ENCODE data around the gene SNTN. TPM values are rescaled to one million over a fixed set of nuclear protein-coding genes. Genes with fewer than 3 reads are reported as not detected.

The SNTN gene
- not detected in 2 replicates for polyA plus RNA-seq (2011; rRNA removed)
- polyA minus RNA-seq (2011; rRNA and poly(A)+ RNA removed): not detected in 2 replicates

- ChIA-PET POLR2A (no interaction called here), CTCF (no interaction called here)
- Histone ChIP-seq H3K27ac (ENCODE audit: low read depth, low read length) (no peak within 1 kb of the TSS), H3K9me3 (ENCODE audit: control insufficient read depth, insufficient read depth, low read length) (no peaks in the 10 kb centered on the region), H3K4me3 (ENCODE audit: low read depth, low read length) (no peak within 1 kb of the TSS), H3K27me3 (ENCODE audit: control insufficient read depth, insufficient read depth, low read length) (no peaks in the 10 kb centered on the region)
- no peak for TF ChIP-seq CTCF (IDR thresholded peaks at IDR 0.05; ENCODE audit: low read depth, low read length)
- no peak for DNase-seq (ENCODE audit: low read depth, low spot score)
These were observed at the start of gene SNTN for GRCh38 chr3:63652066-63652725. Gene SNTN (plus strand): TSS chr3:63652675. CDS start chr3:63652688, 13 bp downstream.

- ChIA-PET CTCF (no interaction called here), POLR2A (no interaction called here)
- H3K4me3 ChIP-seq (ENCODE audit: low read depth, low read length): no peak overlapping the region
These were observed 44.8 kb upstream of the SNTN start for GRCh38 chr3:63607716-63608115.

GRCh38 chr3:63609408-63609807 lies 43.1 kb upstream of the SNTN start:
- TF ChIP-seq CTCF (IDR thresholded peaks at IDR 0.05; ENCODE audit: low read depth, low read length): no peak
- Histone ChIP-seq H3K9me3 (ENCODE audit: control insufficient read depth, insufficient read depth, low read length) (no peaks in the 10 kb centered on the region), H3K27ac (ENCODE audit: low read depth, low read length) (no peak overlapping the region), H3K4me3 (ENCODE audit: low read depth, low read length) (no peak overlapping the region), H3K27me3 (ENCODE audit: control insufficient read depth, insufficient read depth, low read length) (no peaks in the 10 kb centered on the region)
- POLR2A ChIA-PET: no interaction called here
- no peak for DNase-seq (ENCODE audit: low read depth, low spot score)
- CTCF ChIA-PET: no interaction called here

More at GRCh38 chr3:63607716-63608115, 44.8 kb upstream of the SNTN start:
- no peak for TF ChIP-seq CTCF (IDR thresholded peaks at IDR 0.05; ENCODE audit: low read depth, low read length)
- no peaks in the 10 kb centered on the region for H3K27me3 ChIP-seq (ENCODE audit: control insufficient read depth, insufficient read depth, low read length)
- DNase-seq (ENCODE audit: low read depth, low spot score): no peak
- no peaks in the 10 kb centered on the region for H3K9me3 ChIP-seq (ENCODE audit: control insufficient read depth, insufficient read depth, low read length)
- H3K27ac ChIP-seq (ENCODE audit: low read depth, low read length): no peak overlapping the region

GRCh38 chr3:63609834-63610233 lies 42.6 kb upstream of the SNTN start:
- no peaks in the 10 kb centered on the region for H3K9me3 ChIP-seq (ENCODE audit: control insufficient read depth, insufficient read depth, low read length)
- H3K27me3 ChIP-seq (ENCODE audit: control insufficient read depth, insufficient read depth, low read length): no peaks in the 10 kb centered on the region
- H3K27ac ChIP-seq (ENCODE audit: low read depth, low read length): no peak overlapping the region
- TF ChIP-seq CTCF (IDR thresholded peaks at IDR 0.05; ENCODE audit: low read depth, low read length): no peak
- ChIA-PET POLR2A (no interaction called here), CTCF (interaction anchor here (1.0 to 1.1 kb wide), 2 partner anchors 209 to 259 kb away, joined by 3 to 4 read pairs; no protein-coding TSS in a partner anchor)
- DNase-seq (ENCODE audit: low read depth, low spot score): no peak
- no peak overlapping the region for H3K4me3 ChIP-seq (ENCODE audit: low read depth, low read length)

GRCh38 chr3:63611382-63611781 lies 41.1 kb upstream of the SNTN start:
- H3K27ac ChIP-seq (ENCODE audit: low read depth, low read length): no peak overlapping the region
- ChIA-PET POLR2A (no interaction called here), CTCF (no interaction called here)
- H3K27me3 ChIP-seq (ENCODE audit: control insufficient read depth, insufficient read depth, low read length): no peaks in the 10 kb centered on the region
- TF ChIP-seq CTCF (IDR thresholded peaks at IDR 0.05; ENCODE audit: low read depth, low read length): no peak
- no peaks in the 10 kb centered on the region for H3K9me3 ChIP-seq (ENCODE audit: control insufficient read depth, insufficient read depth, low read length)
- DNase-seq (ENCODE audit: low read depth, low spot score): no peak
- no peak overlapping the region for H3K4me3 ChIP-seq (ENCODE audit: low read depth, low read length)
